Mucosa of descending colon (tissue), 3 donors: ENCODE results near the gene TMSB4X. TPM values are rescaled to one million over a fixed set of nuclear protein-coding genes. Genes with fewer than 3 reads are reported as not detected.

ENCODE experiments used
- ATAC-seq: fragments of 200-7000 bp; cut with Tn5 transposase; one replicate; pipeline ENCODE4 v1.9.1; 2020; ENCODE audit warnings: mild to moderate bottlenecking, moderate library complexity
- DNase-seq, 3 donors: peaks; one replicate each; pipeline ENCODE4 v3.0.0-alpha.2; 2020
- H3K36me3 ChIP-seq: fragments of 200-600 bp; one replicate; pipeline ENCODE4 v1.8.0; 2021; ENCODE audit warnings: low read depth, mild to moderate bottlenecking
- H3K4me1 ChIP-seq: fragments of 200-600 bp; one replicate; pipeline ENCODE4 v1.8.0; 2021; ENCODE audit warnings: low read depth, mild to moderate bottlenecking
- H3K4me3 ChIP-seq: fragments of 200-600 bp; one replicate; pipeline ENCODE4 v1.8.0; 2021; ENCODE audit warnings: mild to moderate bottlenecking
- H3K9me3 ChIP-seq: fragments of 200-600 bp; one replicate; pipeline ENCODE4 v1.8.0; 2021; ENCODE audit warnings: mild to moderate bottlenecking
- intact Hi-C, 2 donors: fragments of 100-400 bp; cut with DNase I in 1 of 2; cut with micrococcal nuclease in 1 of 2; formaldehyde crosslinking; loops; one replicate each; pipeline versions ENCODE4 v1.11.0 to v1.11.1; 2022; cut with DNase I, micrococcal nuclease
- total RNA-seq, 3 donors: library from RNA; stranded (reverse); fragmentation: NEBNext Ultra II Directional in 2 of 3; extraction: Animal tissue kit (Norgen Biotek cat#: 25700) in 2 of 3; gene quantifications; one replicate each; pipeline versions ENCODE4 v1.2.1 to v1.2.4, GENCODE V29; 2021 to 2023
- TF ChIP-seq, protein P1 (sequence below): fragments of 200-600 bp; IDR thresholded peaks from one replicate; pipeline ENCODE4 v1.8.0; 2022; ENCODE audit warnings: antibody characterized with exemption, mild to moderate bottlenecking
- donor health status: DM: no; HTN: no; CAD: no; lungs with moderate emphysema.
- donor health status: DM: no; HTN: no; CAD: no.
- donor health status: DM: no; HTN: yes; CAD: no.

The TMSB4X gene
- total RNA-seq, 3 donors from 2014 or later, result 2,288 to 5,392 (median 5,014) TPM

DNA sequence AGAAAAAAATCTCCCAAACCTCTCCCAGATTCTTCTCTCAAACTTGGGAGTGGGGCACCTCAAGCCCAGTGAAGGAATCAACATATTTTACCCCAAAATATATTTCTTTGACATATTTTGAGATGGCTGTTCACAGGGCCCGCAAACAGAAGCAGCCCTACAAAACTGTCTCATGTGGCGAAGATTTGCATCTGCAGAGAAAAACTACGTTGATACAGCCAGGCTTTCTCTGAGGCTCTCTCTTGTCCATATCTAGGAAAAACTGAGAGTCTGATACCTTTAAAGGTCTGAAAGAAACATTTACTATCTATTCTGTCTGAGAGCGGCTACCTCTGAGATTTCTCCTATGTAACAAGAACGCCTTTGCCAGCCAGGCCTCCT is 23.3 kb upstream of the TMSB4X start:
- H3K9me3 ChIP-seq, result no peaks in the 10 kb centered on the region
- no peak overlapping the region for H3K4me3 ChIP-seq
- ATAC-seq, result no peak
- no peaks in the 10 kb centered on the region for H3K36me3 ChIP-seq
- no peak for DNase-seq
- TF ChIP-seq, protein P1, sequence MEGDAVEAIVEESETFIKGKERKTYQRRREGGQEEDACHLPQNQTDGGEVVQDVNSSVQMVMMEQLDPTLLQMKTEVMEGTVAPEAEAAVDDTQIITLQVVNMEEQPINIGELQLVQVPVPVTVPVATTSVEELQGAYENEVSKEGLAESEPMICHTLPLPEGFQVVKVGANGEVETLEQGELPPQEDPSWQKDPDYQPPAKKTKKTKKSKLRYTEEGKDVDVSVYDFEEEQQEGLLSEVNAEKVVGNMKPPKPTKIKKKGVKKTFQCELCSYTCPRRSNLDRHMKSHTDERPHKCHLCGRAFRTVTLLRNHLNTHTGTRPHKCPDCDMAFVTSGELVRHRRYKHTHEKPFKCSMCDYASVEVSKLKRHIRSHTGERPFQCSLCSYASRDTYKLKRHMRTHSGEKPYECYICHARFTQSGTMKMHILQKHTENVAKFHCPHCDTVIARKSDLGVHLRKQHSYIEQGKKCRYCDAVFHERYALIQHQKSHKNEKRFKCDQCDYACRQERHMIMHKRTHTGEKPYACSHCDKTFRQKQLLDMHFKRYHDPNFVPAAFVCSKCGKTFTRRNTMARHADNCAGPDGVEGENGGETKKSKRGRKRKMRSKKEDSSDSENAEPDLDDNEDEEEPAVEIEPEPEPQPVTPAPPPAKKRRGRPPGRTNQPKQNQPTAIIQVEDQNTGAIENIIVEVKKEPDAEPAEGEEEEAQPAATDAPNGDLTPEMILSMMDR, result no peak
- peaks cover 10% of the 10 kb centered on the region for H3K4me1 ChIP-seq
- intact Hi-C loops, result no loop called here

DNA sequence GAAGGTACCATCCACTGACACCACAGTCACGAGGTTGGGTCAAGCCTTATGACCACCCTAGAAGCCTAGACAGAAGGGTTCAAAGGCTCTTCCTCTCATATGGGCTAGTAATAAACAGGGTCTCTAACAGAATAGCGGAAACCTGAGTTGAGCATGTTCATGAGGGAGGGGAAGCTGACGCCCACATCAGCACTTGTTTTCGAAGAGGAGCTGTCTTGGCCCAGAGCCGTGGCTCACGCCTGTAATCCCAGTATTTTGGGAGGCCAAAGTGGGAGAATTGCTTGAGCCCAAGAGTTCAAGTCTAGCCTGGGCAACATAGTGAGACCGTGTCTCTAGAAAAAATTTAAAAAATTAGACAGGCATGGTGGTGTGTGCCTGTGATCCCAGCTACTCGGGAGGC is 21.5 kb upstream of the TMSB4X start:
- Histone ChIP-seq H3K36me3 (no peaks in the 10 kb centered on the region), H3K9me3 (no peaks in the 10 kb centered on the region), H3K4me3 (no peak overlapping the region), H3K4me1 (no peaks in the 10 kb centered on the region)
- ATAC-seq, result no peak
- TF ChIP-seq, protein P1, result no peak
- intact Hi-C loops, result no loop called here
- no peak for DNase-seq

DNA sequence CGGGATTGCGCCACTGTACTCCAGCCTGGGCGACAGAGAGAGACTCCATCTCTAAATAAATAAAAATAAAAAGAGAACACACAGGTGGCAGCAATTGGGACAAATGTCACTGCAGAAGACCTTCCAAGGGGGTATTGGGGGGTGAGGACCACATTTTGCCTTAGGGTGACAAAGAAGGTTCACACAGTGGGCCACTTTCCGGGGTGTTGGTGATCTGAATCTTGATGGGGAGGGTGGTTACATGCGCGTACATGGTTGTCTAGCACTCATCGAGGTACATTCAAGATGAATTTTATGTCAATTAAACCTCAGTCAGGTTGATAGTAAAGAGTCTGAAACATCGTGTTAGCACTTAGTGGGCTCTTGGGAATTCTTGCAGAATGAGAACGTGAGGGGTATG is 20.5 kb upstream of the TMSB4X start:
- no peaks in the 10 kb centered on the region for H3K9me3 ChIP-seq
- no peak overlapping the region for H3K4me3 ChIP-seq
- no peaks in the 10 kb centered on the region for H3K4me1 ChIP-seq
- no peak for DNase-seq
- TF ChIP-seq, protein P1, result no peak
- H3K36me3 ChIP-seq, result no peaks in the 10 kb centered on the region
- no peak for ATAC-seq
- intact Hi-C loops, result no loop called here

DNA sequence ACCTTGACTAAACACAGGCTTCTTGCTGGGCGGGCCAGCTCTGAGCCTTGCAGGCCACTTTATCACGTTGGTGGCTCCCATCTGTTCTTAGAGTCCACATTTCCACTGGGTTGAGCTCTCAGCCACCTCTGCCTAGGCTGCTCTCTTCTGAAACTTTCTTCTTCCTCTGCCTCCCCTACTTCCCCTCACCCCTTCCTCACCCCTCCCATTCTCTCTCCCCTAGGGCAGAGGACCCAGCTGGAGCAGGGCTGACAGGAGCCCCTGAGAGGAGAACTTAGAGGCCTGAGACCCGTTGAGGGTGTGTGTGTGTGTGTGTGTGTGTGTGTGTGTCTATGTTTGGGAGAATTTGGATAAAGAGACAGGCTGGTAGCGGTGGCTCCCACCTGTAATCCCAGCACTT is 19.9 kb upstream of the TMSB4X start:
- ATAC-seq (peak; percentile 3), DNase-seq (no peak)
- Histone ChIP-seq H3K36me3 (no peaks in the 10 kb centered on the region), H3K4me3 (no peak overlapping the region), H3K9me3 (no peaks in the 10 kb centered on the region), H3K4me1 (no peaks in the 10 kb centered on the region)
- TF ChIP-seq, protein P1, result no peak
- intact Hi-C loops, result no loop called here

DNA sequence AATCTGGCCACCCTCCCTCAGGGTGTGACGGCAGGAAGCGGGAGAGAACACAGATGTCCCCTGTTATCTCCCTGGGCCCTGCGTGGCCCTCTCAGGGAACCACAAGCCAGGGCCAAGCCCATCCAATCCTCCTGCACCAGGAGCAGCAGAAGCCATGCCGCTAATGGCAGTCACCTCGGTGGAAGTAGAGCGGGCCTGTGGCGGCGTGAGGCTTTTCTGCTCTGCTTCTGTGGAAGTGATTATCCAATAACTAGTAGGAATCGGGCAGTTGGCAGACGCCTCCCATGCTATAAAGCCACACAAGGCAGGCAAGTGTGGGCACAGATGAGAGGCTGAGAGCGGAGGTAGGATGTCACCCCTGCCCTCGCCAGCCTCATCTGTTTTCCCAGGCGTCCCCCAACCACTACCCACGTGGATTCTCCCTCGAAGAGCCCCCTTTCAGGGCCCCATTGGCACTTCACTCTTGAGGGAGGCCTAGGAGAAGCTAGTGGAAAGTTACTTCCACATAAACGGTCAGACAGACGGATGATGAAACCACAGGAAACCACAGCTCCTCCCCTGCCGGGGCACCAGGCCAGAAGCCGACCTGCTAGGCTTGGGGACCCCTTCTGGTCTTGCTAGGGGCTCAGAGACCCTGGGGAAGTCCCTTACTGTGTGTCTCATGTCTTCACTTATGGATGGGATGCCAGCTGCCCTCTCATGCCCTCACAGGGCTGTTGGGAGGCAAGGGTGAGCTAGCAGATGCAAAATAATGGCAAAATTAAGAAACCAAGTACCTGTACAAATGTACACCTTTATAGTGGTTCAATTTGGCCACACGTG is 18.8 kb upstream of the TMSB4X start:
- no peak overlapping the region for H3K4me3 ChIP-seq
- intact Hi-C loops, result no loop called here
- H3K36me3 ChIP-seq, result no peaks in the 10 kb centered on the region
- DNase-seq (peak; percentile 62 to 78 (median 65)), ATAC-seq (peak; percentile 75)
- TF ChIP-seq, protein P1, result no peak
- H3K9me3 ChIP-seq, result no peaks in the 10 kb centered on the region
- no peaks in the 10 kb centered on the region for H3K4me1 ChIP-seq
